ENCODE measurements around the gene MYO7A. TPM values are rescaled to one million over a fixed set of nuclear protein-coding genes. Genes with fewer than 3 reads are reported as not detected.

The MYO7A gene
- total RNA-seq, 1 donor from 2014 or later = 0.97 TPM

DNA sequence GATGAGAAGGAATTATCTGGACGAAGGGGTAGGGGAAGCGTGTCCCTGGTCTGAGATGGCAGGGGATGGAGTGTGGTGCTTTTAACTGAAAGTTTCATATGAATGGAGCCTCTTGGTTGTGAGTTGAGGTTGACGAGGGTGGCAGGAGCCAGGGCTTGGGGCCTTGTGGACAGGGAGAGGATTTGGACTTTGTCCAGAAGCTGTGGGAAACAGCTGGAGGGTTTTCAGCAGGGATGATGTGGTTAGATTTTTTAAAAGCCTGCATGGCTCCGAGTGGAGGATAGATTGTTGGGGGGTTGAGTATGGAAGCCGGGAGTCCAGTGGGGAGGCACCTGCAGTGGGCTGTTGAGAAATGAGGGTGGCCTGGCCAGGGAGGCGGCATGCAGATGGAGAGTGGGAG is 24.8 kb downstream of the MYO7A start:
- no peak overlapping the region for H3K27ac Mint-ChIP-seq
- DNase-seq (ENCODE audit: low spot score) = no peak
- H3K4me1 Mint-ChIP-seq = peaks cover 25% of the 10 kb centered on the region
- Histone ChIP-seq H2AFZ (replicated peaks) (no peak overlapping the region), H3K36me3 (no peaks in the 10 kb centered on the region), H3K4me3 (no peak overlapping the region), H3K79me2 (ENCODE audit: low read depth) (no peaks in the 10 kb centered on the region), H3K9me3 (ENCODE audit: low read depth) (no peaks in the 10 kb centered on the region), H3K9ac (no peak overlapping the region), H3K27me3 (no peaks in the 10 kb centered on the region), H3K4me2 (no peak overlapping the region), H4K20me1 (ENCODE audit: low read depth) (no peaks in the 10 kb centered on the region), H3K27ac (no peak overlapping the region), H3K4me1 (peaks cover 23% of the 10 kb centered on the region), H3F3A (ENCODE audit: low read depth) (peaks cover 11% of the 10 kb centered on the region)
- peaks cover 8% of the 10 kb centered on the region for H3K27me3 Mint-ChIP-seq (ENCODE audit: insufficient read depth, low read depth)
- no peaks in the 10 kb centered on the region for H3K36me3 Mint-ChIP-seq
- peak overlapping the region; percentile 7 for H3K4me3 Mint-ChIP-seq
- TF ChIP-seq EZH2 (IDR thresholded peaks at IDR 0.05) = no peak
- no peaks in the 10 kb centered on the region for H3K9me3 Mint-ChIP-seq

DNA sequence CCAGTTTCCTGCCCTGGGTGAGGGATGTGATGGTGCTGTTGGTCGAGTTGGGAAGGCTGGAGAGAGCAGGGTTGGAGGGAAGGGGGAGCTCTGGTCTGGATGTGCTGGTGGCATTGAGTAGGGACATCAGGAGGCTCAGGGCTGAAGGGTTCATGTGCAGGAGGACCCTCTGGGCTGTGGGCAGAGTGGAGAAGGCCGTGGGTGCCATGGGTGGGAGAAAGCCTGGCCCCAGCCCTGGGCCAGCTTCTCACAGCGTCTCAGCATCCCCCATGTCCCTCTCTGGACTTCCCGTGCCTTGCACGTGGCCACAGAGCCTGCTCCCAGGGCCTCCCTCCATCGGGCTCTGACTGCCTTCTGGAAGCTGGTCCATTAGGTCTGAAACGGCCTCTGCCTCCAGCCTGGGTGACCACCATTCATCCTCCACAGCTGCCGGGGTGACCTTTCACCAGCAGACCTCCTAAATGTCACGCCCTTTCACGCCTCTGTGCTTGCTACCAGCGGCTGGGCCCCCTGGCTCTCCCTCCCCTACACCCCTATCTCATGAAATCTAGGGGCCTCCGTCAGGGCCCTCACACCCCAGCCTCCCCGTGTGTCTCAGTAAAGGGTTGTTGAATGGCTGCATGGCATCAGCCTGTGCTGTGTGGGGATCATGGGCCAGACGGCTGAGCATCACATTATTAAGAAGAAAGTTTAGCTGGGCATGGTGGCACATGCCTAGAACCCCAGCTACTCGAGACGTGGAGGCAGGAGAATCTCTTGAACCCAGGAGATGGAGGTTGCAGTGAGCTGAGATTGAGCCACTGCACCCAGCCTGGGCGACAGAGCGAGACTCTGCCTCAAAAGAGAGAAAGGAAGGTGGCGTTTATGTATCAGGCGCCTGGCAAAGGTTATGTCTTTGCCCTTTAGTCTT is 25.5 kb downstream of the MYO7A start:
- Mint-ChIP-seq H3K36me3 (no peaks in the 10 kb centered on the region), H3K27ac (peak overlapping the region; percentile 69), H3K4me1 (peaks cover 18% of the 10 kb centered on the region), H3K9me3 (no peaks in the 10 kb centered on the region), H3K27me3 (ENCODE audit: insufficient read depth, low read depth) (peaks cover 12% of the 10 kb centered on the region), H3K4me3 (no peak overlapping the region)
- Histone ChIP-seq H3K36me3 (no peaks in the 10 kb centered on the region), H3K4me2 (no peak overlapping the region), H3F3A (ENCODE audit: low read depth) (peaks cover 4% of the 10 kb centered on the region), H3K9ac (no peak overlapping the region), H3K27ac (no peak overlapping the region), H3K79me2 (ENCODE audit: low read depth) (no peaks in the 10 kb centered on the region), H4K20me1 (ENCODE audit: low read depth) (no peaks in the 10 kb centered on the region), H3K9me3 (ENCODE audit: low read depth) (no peaks in the 10 kb centered on the region), H3K4me1 (peaks cover 17% of the 10 kb centered on the region), H3K27me3 (no peaks in the 10 kb centered on the region), H2AFZ (replicated peaks) (no peak overlapping the region), H3K4me3 (no peak overlapping the region)
- DNase-seq (ENCODE audit: low spot score) = no peak
- TF ChIP-seq EZH2phosphoT487 (IDR thresholded peaks at IDR 0.05) (no peak), EZH2 (IDR thresholded peaks at IDR 0.05) (no peak)
- TF ChIP-seq, protein P1, sequence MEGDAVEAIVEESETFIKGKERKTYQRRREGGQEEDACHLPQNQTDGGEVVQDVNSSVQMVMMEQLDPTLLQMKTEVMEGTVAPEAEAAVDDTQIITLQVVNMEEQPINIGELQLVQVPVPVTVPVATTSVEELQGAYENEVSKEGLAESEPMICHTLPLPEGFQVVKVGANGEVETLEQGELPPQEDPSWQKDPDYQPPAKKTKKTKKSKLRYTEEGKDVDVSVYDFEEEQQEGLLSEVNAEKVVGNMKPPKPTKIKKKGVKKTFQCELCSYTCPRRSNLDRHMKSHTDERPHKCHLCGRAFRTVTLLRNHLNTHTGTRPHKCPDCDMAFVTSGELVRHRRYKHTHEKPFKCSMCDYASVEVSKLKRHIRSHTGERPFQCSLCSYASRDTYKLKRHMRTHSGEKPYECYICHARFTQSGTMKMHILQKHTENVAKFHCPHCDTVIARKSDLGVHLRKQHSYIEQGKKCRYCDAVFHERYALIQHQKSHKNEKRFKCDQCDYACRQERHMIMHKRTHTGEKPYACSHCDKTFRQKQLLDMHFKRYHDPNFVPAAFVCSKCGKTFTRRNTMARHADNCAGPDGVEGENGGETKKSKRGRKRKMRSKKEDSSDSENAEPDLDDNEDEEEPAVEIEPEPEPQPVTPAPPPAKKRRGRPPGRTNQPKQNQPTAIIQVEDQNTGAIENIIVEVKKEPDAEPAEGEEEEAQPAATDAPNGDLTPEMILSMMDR (IDR thresholded peaks at IDR 0.05) = no peak

DNA sequence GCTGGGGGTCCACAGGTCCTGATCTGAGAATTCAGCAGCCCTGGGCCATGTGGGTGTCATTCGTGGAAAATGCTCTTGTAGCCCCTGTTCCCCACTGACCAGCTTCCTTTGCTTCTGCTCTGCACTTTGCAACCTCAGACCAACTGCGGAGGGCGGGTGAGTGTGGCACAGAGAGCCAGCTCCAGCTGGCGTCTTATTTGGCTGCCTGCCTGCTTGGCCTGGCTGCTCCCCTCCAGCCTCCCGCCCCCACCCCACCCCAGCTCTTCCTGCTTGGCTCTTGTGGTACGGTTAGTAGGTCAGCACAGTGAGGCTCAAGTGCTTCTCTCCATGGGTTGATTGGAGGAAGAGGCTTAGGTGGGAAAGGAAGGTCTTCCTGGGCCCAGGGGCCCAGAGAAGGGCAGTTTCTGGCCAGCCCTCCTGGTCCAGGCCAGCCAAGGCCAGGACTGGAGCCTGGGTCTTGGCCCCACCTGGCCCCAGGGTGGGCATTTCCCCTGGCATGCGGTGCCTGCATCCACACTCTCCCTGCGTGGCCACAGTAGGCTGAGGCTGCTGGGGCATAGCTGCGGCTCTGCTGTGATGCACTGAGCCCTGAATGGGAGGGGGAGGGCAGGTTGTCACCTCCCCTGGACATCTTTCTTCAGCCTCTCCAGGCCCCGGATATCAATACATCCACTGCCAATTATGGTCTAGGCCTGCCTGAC is 26.5 kb downstream of the MYO7A start:
- Histone ChIP-seq H3K9ac (no peak overlapping the region), H3K4me2 (no peak overlapping the region)
- no peak for DNase-seq (ENCODE audit: low spot score)

More for the DNA sequence above, 26.5 kb downstream of the MYO7A start:
- no peaks in the 10 kb centered on the region for H3K9me3 Mint-ChIP-seq
- H3K27me3 ChIP-seq = no peaks in the 10 kb centered on the region
- no peaks in the 10 kb centered on the region for H4K20me1 ChIP-seq (ENCODE audit: low read depth)
- H3K27me3 Mint-ChIP-seq (ENCODE audit: insufficient read depth, low read depth) = peaks cover 12% of the 10 kb centered on the region
- TF ChIP-seq EZH2 (IDR thresholded peaks at IDR 0.05) = no peak
- no peak for TF ChIP-seq EZH2phosphoT487 (IDR thresholded peaks at IDR 0.05)
- TF ChIP-seq, protein P1 (IDR thresholded peaks at IDR 0.05) = no peak
- peaks cover 10% of the 10 kb centered on the region for H3K4me1 ChIP-seq
- no peak overlapping the region for H3K4me3 ChIP-seq
- H2AFZ ChIP-seq (replicated peaks) = no peak overlapping the region
- no peak overlapping the region for H3K27ac Mint-ChIP-seq
- no peaks in the 10 kb centered on the region for H3K9me3 ChIP-seq (ENCODE audit: low read depth)
- H3K36me3 ChIP-seq = no peaks in the 10 kb centered on the region
- H3K4me1 Mint-ChIP-seq = peaks cover 12% of the 10 kb centered on the region
- H3F3A ChIP-seq (ENCODE audit: low read depth) = no peaks in the 10 kb centered on the region
- no peaks in the 10 kb centered on the region for H3K79me2 ChIP-seq (ENCODE audit: low read depth)
- no peak overlapping the region for H3K4me3 Mint-ChIP-seq
- no peaks in the 10 kb centered on the region for H3K36me3 Mint-ChIP-seq
- no peak overlapping the region for H3K27ac ChIP-seq
